ENCODE data around the gene ELAVL3. TPM values are rescaled to one million over a fixed set of nuclear protein-coding genes. Genes with fewer than 3 reads are reported as not detected.

ELAVL3 gene
- polyA plus RNA-seq, 1 donor from 2014 or later = 38.7 TPM

DNA sequence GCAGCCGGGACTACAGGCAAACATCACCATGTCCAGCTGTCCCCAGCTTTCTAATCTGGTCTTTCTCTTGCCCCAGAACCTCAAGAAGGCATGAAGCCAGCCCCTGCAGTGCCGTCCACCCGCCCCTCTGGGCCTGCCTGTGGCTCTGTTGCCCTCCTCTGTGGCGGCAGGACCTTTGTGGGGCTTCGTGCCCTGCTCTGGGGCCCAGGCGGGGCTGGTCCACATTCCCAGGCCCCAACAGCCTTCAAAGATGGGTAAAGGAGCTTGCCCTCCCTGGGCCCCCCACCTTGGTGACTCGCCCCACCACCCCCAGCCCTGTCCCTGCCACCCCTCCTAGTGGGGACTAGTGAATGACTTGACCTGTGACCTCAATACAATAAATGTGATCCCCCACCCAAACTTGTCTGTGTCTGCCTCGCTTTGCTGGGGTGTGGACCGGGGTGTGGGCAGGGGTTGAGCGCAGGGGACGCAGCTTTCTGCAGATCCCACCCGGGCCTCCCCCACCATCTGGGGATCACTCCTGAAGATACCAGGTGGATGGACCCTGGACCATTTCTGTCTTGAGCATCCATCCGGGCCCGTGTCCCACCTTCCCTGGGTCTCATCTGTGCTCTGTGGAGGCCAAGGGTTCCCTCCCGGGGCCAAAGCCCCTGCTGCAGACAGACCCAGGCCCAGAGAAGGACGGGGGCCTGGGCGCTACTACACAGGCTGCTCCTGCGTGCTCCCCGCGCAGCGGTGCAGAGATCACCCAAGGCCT is 30.1 kb downstream of the ELAVL3 start:
- Histone ChIP-seq H3K36me3 (ENCODE audit: insufficient read depth, low read length) (no peaks in the 10 kb centered on the region), H3K9me3 (ENCODE audit: low read length) (no peaks in the 10 kb centered on the region), H3K9me2 (ENCODE audit: insufficient read depth, low read length) (no peaks in the 10 kb centered on the region), H3K4me2 (ENCODE audit: low read length) (no peak overlapping the region), H2AFZ (ENCODE audit: low read depth, low read length) (no peak overlapping the region), H3F3A (ENCODE audit: insufficient read depth, low read length, poor library complexity, severe bottlenecking) (peaks cover 3% of the 10 kb centered on the region), H3K27ac (ENCODE audit: low read length) (no peak overlapping the region), H3K27me3 (ENCODE audit: insufficient read depth, low read depth, low read length) (no peaks in the 10 kb centered on the region), H3K4me3 (ENCODE audit: low read length) (no peak overlapping the region), H4K20me1 (ENCODE audit: insufficient read depth) (no peaks in the 10 kb centered on the region), H3K79me2 (replicated peaks; ENCODE audit: insufficient read depth, low read length) (no peaks in the 10 kb centered on the region), H3K9ac (ENCODE audit: low read length) (no peak overlapping the region)
- TF ChIP-seq TAF1 (IDR thresholded peaks at IDR 0.05; ENCODE audit: low read depth) (no peak), POLR2AphosphoS5 (IDR thresholded peaks at IDR 0.05) (peak; percentile 25)

DNA sequence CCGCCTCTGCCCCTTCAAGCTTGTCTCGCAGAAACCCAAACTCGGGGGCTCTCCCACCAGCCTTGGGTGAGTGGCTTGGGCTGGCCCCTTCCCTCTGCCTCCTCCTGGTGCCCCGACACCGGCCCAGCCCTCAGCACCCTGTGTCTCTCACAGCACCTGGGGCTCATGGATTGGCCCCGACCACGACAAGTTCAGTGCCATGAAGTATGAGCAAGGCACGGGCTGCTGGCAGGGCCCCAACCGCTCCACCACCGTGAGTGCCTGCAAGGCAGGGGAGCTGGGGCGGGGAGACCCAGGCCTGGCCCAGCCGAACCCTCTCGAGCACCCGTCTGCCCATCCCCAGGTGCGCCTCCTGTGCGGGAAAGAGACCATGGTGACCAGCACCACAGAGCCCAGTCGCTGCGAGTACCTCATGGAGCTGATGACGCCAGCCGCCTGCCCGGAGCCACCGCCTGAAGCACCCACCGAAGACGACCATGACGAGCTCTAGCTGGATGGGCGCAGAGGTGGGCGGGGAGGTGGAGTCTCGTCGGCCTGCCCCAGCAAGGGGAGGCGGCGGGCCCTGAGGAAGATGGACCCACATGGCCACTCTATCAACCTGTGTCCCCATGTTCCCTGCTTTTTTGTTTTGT is 31.8 kb downstream of the ELAVL3 start:
- Histone ChIP-seq H3K27me3 (ENCODE audit: insufficient read depth, low read depth, low read length) (no peaks in the 10 kb centered on the region), H3K27ac (ENCODE audit: low read length) (no peak overlapping the region), H2AFZ (ENCODE audit: low read depth, low read length) (no peak overlapping the region), H3K9me2 (ENCODE audit: insufficient read depth, low read length) (no peaks in the 10 kb centered on the region), H3F3A (ENCODE audit: insufficient read depth, low read length, poor library complexity, severe bottlenecking) (peaks cover 3% of the 10 kb centered on the region), H3K9me3 (ENCODE audit: low read length) (no peaks in the 10 kb centered on the region), H4K20me1 (ENCODE audit: insufficient read depth) (no peaks in the 10 kb centered on the region), H3K79me2 (replicated peaks; ENCODE audit: insufficient read depth, low read length) (no peaks in the 10 kb centered on the region), H3K36me3 (ENCODE audit: insufficient read depth, low read length) (no peaks in the 10 kb centered on the region), H3K4me3 (ENCODE audit: low read length) (no peak overlapping the region), H3K4me2 (ENCODE audit: low read length) (no peak overlapping the region), H3K9ac (ENCODE audit: low read length) (no peak overlapping the region)
- TF ChIP-seq MXI1 (conservative IDR thresholded peaks at IDR 0.05; ENCODE audit: poor library complexity, severe bottlenecking) (no peak), RAD21 (conservative IDR thresholded peaks at IDR 0.05) (no peak), SMC3 (conservative IDR thresholded peaks at IDR 0.05; ENCODE audit: poor library complexity) (no peak), POLR2AphosphoS5 (IDR thresholded peaks at IDR 0.05) (no peak), TAF1 (IDR thresholded peaks at IDR 0.05; ENCODE audit: low read depth) (no peak), EZH2 (IDR thresholded peaks at IDR 0.05; ENCODE audit: borderline replicate concordance, insufficient read depth, low read length, poor library complexity, severe bottlenecking) (no peak), EP300 (conservative IDR thresholded peaks at IDR 0.05; ENCODE audit: poor library complexity, severe bottlenecking) (no peak)
- TF ChIP-seq, protein P1, sequence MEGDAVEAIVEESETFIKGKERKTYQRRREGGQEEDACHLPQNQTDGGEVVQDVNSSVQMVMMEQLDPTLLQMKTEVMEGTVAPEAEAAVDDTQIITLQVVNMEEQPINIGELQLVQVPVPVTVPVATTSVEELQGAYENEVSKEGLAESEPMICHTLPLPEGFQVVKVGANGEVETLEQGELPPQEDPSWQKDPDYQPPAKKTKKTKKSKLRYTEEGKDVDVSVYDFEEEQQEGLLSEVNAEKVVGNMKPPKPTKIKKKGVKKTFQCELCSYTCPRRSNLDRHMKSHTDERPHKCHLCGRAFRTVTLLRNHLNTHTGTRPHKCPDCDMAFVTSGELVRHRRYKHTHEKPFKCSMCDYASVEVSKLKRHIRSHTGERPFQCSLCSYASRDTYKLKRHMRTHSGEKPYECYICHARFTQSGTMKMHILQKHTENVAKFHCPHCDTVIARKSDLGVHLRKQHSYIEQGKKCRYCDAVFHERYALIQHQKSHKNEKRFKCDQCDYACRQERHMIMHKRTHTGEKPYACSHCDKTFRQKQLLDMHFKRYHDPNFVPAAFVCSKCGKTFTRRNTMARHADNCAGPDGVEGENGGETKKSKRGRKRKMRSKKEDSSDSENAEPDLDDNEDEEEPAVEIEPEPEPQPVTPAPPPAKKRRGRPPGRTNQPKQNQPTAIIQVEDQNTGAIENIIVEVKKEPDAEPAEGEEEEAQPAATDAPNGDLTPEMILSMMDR (IDR thresholded peaks at IDR 0.05; ENCODE audit: poor library complexity, severe bottlenecking) = no peak
- TF ChIP-seq, protein P2, sequence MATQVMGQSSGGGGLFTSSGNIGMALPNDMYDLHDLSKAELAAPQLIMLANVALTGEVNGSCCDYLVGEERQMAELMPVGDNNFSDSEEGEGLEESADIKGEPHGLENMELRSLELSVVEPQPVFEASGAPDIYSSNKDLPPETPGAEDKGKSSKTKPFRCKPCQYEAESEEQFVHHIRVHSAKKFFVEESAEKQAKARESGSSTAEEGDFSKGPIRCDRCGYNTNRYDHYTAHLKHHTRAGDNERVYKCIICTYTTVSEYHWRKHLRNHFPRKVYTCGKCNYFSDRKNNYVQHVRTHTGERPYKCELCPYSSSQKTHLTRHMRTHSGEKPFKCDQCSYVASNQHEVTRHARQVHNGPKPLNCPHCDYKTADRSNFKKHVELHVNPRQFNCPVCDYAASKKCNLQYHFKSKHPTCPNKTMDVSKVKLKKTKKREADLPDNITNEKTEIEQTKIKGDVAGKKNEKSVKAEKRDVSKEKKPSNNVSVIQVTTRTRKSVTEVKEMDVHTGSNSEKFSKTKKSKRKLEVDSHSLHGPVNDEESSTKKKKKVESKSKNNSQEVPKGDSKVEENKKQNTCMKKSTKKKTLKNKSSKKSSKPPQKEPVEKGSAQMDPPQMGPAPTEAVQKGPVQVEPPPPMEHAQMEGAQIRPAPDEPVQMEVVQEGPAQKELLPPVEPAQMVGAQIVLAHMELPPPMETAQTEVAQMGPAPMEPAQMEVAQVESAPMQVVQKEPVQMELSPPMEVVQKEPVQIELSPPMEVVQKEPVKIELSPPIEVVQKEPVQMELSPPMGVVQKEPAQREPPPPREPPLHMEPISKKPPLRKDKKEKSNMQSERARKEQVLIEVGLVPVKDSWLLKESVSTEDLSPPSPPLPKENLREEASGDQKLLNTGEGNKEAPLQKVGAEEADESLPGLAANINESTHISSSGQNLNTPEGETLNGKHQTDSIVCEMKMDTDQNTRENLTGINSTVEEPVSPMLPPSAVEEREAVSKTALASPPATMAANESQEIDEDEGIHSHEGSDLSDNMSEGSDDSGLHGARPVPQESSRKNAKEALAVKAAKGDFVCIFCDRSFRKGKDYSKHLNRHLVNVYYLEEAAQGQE (IDR thresholded peaks at IDR 0.05; ENCODE audit: borderline replicate concordance) = no peak
